ENCODE data around the gene RACK1. TPM values are rescaled to one million over a fixed set of nuclear protein-coding genes. Genes with fewer than 3 reads are reported as not detected.
"Not testable (repeated sequence)": the region's sequence is repeated elsewhere in the genome, so short reads cannot be mapped to it uniquely, and the experiment has no call there.

RACK1 gene
- total RNA-seq, result 1,000 to 10,000 TPM; 1,749 to 1,772 TPM

GRCh38 chr5:181243564-181244343 is at the start of gene RACK1:
Gene RACK1 (minus strand): TSS chr5:181243906. CDS start chr5:181243800, 106 bp downstream.
- ChIA-PET CTCF (interaction anchor here (1.0 to 1.3 kb wide), 3 partner anchors 17 to 21 kb away, joined by 3 to 4 read pairs (median 4); partner anchors contain the start of genes TRIM41 and TRIM52), POLR2A (interaction anchor here (0.8 to 31.8 kb wide), 8 partner anchors 5 to 412 kb away, joined by 3 to 1091 read pairs (median 13); partner anchors contain the start of genes RACK1, TRIM41 and TRIM52)
- H3K4me3 Mint-ChIP-seq, result peak within 1 kb of the TSS; percentile 97
- no peaks in the 10 kb centered on the region for H3K27me3 Mint-ChIP-seq
- no peaks in the 10 kb centered on the region for H3K9me3 Mint-ChIP-seq
- peaks cover 67% of the 10 kb centered on the region for H3K4me1 Mint-ChIP-seq
- H3K36me3 Mint-ChIP-seq (ENCODE audit: low read depth), result peaks cover 62% of the 10 kb centered on the region
- peak within 1 kb of the TSS; percentile 92 for H3K27ac Mint-ChIP-seq
- DNase-seq, result peak; percentile 91

GRCh38 chr5:181287331-181287730 is 43.6 kb upstream of the RACK1 start:
- CTCF ChIA-PET, result not testable (repeated sequence)

GRCh38 chr5:181285962-181286705 is 42.4 kb upstream of the RACK1 start:
- H3K9me3 Mint-ChIP-seq; DNase-seq; H3K4me1 Mint-ChIP-seq; H3K36me3 Mint-ChIP-seq (ENCODE audit: low read depth); H3K4me3 Mint-ChIP-seq; POLR2A ChIA-PET; H3K27me3 Mint-ChIP-seq; H3K27ac Mint-ChIP-seq: not testable (repeated sequence)
- CTCF ChIA-PET, result interaction anchor here (1.0 kb wide), 1 partner anchor 237 kb away, joined by 3 read pairs; no protein-coding TSS in a partner anchor

More at GRCh38 chr5:181287331-181287730, 43.6 kb upstream of the RACK1 start:
- H3K4me1 Mint-ChIP-seq; H3K9me3 Mint-ChIP-seq; H3K27me3 Mint-ChIP-seq; H3K36me3 Mint-ChIP-seq (ENCODE audit: low read depth); POLR2A ChIA-PET; H3K4me3 Mint-ChIP-seq; DNase-seq; H3K27ac Mint-ChIP-seq: not testable (repeated sequence)

GRCh38 chr5:181283841-181284755 is 40.4 kb upstream of the RACK1 start:
- not testable (repeated sequence) for H3K36me3 Mint-ChIP-seq (ENCODE audit: low read depth); H3K27ac Mint-ChIP-seq

GRCh38 chr5:181283347-181283746 is 39.6 kb upstream of the RACK1 start:
- ChIA-PET POLR2A (interaction anchor here (0.8 kb wide), 1 partner anchor 20 kb away, joined by 3 read pairs; no protein-coding TSS in a partner anchor), CTCF (no interaction called here)
- H3K36me3 Mint-ChIP-seq (ENCODE audit: low read depth), result no peaks in the 10 kb centered on the region
- no peaks in the 10 kb centered on the region for H3K9me3 Mint-ChIP-seq
- H3K4me3 Mint-ChIP-seq, result no peak overlapping the region
- H3K27ac Mint-ChIP-seq, result no peak overlapping the region
- H3K27me3 Mint-ChIP-seq, result peaks cover 2% of the 10 kb centered on the region
- DNase-seq, result no peak
- H3K4me1 Mint-ChIP-seq, result no peaks in the 10 kb centered on the region

More at GRCh38 chr5:181283841-181284755, 40.4 kb upstream of the RACK1 start:
- POLR2A ChIA-PET, DNase-seq, H3K4me3 Mint-ChIP-seq, H3K27me3 Mint-ChIP-seq, H3K4me1 Mint-ChIP-seq, H3K9me3 Mint-ChIP-seq, CTCF ChIA-PET: not testable (repeated sequence)

- Mint-ChIP-seq H3K27ac (no peak overlapping the region), H3K4me1 (no peaks in the 10 kb centered on the region), H3K4me3 (no peak overlapping the region), H3K36me3 (ENCODE audit: low read depth) (no peaks in the 10 kb centered on the region), H3K9me3 (no peaks in the 10 kb centered on the region), H3K27me3 (peaks cover 2% of the 10 kb centered on the region)
- ChIA-PET POLR2A (interaction anchor here (0.8 kb wide), 1 partner anchor 20 kb away, joined by 3 read pairs; no protein-coding TSS in a partner anchor), CTCF (no interaction called here)
- no peak for DNase-seq
These were observed 39.2 kb upstream of the RACK1 start for GRCh38 chr5:181282874-181283273.

- H3K27me3 Mint-ChIP-seq; H3K9me3 Mint-ChIP-seq; H3K4me1 Mint-ChIP-seq; DNase-seq; CTCF ChIA-PET; H3K4me3 Mint-ChIP-seq; H3K27ac Mint-ChIP-seq; H3K36me3 Mint-ChIP-seq (ENCODE audit: low read depth): not testable (repeated sequence)
- POLR2A ChIA-PET, result interaction anchor here (0.8 kb wide), 1 partner anchor 19 kb away, joined by 3 read pairs; no protein-coding TSS in a partner anchor
These were observed 38.7 kb upstream of the RACK1 start for GRCh38 chr5:181282415-181282814.

GRCh38 chr5:181281984-181282316 is 38.2 kb upstream of the RACK1 start:
- DNase-seq, result no peak
- no peak overlapping the region for H3K27ac Mint-ChIP-seq
- ChIA-PET CTCF (no interaction called here), POLR2A (no interaction called here)
- no peaks in the 10 kb centered on the region for H3K9me3 Mint-ChIP-seq
- H3K27me3 Mint-ChIP-seq, result peaks cover 5% of the 10 kb centered on the region
- no peaks in the 10 kb centered on the region for H3K4me1 Mint-ChIP-seq
- no peak overlapping the region for H3K4me3 Mint-ChIP-seq
- H3K36me3 Mint-ChIP-seq (ENCODE audit: low read depth), result no peaks in the 10 kb centered on the region

GRCh38 chr5:181281077-181281983 is 37.6 kb upstream of the RACK1 start:
- peaks cover 5% of the 10 kb centered on the region for H3K27me3 Mint-ChIP-seq
- H3K9me3 Mint-ChIP-seq, result no peaks in the 10 kb centered on the region
- H3K4me3 Mint-ChIP-seq, result no peak overlapping the region
- no peak overlapping the region for H3K27ac Mint-ChIP-seq
- CTCF ChIA-PET, result no interaction called here
- POLR2A ChIA-PET, result no interaction called here
- no peaks in the 10 kb centered on the region for H3K36me3 Mint-ChIP-seq (ENCODE audit: low read depth)
- no peaks in the 10 kb centered on the region for H3K4me1 Mint-ChIP-seq
- DNase-seq, result no peak

GRCh38 chr5:181280251-181280762 is 36.6 kb upstream of the RACK1 start:
- Mint-ChIP-seq H3K9me3 (no peaks in the 10 kb centered on the region), H3K27ac (no peak overlapping the region), H3K36me3 (ENCODE audit: low read depth) (no peaks in the 10 kb centered on the region), H3K4me1 (no peaks in the 10 kb centered on the region), H3K4me3 (no peak overlapping the region), H3K27me3 (peaks cover 5% of the 10 kb centered on the region)
- POLR2A ChIA-PET, result no interaction called here
- DNase-seq, result no peak
- CTCF ChIA-PET, result no interaction called here

GRCh38 chr5:181273433-181273744 is 29.7 kb upstream of the RACK1 start:
- POLR2A ChIA-PET, H3K27ac Mint-ChIP-seq, H3K27me3 Mint-ChIP-seq: not testable (repeated sequence)

GRCh38 chr5:181271081-181271480 is 27.4 kb upstream of the RACK1 start:
- no peak for DNase-seq
- Mint-ChIP-seq H3K27me3 (no peaks in the 10 kb centered on the region), H3K9me3 (no peaks in the 10 kb centered on the region), H3K4me3 (no peak overlapping the region), H3K36me3 (ENCODE audit: low read depth) (no peaks in the 10 kb centered on the region), H3K4me1 (no peaks in the 10 kb centered on the region), H3K27ac (no peak overlapping the region)
- ChIA-PET CTCF (no interaction called here), POLR2A (no interaction called here)

More at GRCh38 chr5:181273433-181273744, 29.7 kb upstream of the RACK1 start:
- CTCF ChIA-PET; H3K4me3 Mint-ChIP-seq; H3K9me3 Mint-ChIP-seq; H3K36me3 Mint-ChIP-seq (ENCODE audit: low read depth); H3K4me1 Mint-ChIP-seq; DNase-seq: not testable (repeated sequence)
